ENCODE measurements around the gene FBXW8.
"Not testable (repeated sequence)": the region's sequence is repeated elsewhere in the genome, so short reads cannot be mapped to it uniquely, and the experiment has no call there.

Gene FBXW8

DNA sequence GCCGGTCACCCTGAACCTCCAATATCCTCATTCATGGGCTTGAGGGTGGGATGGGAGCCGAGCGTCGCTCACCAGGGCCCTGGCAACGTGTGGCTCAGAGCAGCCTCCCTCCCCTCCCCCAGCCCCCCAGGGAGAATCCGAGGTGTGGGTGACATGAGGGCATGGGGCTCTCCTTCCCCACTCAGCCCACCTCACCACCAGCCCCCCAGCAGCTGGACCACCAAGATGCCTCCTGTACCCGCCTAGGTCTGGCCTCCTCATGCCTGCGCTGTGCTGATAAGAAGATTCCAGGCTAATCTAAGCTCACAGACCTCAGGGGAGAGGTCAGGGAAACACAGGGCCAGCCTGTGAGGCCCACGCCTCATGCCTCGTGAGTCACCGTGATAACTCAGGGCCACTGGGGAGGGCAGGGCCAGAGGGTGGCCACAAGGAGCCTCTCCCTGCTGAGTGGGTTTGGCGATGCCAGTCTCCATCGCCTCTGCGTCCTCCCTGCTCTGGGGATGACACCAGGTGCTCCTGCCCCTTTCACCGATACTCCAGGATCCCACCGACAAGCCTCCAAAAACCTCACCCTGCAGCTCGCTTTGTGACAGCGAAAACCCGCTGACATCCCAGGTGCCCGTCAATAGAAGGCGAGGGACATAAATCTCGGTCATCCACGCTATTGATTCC lies 131.6 kb downstream of the FBXW8 start:
- no peak for DNase-seq

GRCh38 chr12:117042862-117043261 lies 132.1 kb downstream of the FBXW8 start:
- no peak for DNase-seq

DNA sequence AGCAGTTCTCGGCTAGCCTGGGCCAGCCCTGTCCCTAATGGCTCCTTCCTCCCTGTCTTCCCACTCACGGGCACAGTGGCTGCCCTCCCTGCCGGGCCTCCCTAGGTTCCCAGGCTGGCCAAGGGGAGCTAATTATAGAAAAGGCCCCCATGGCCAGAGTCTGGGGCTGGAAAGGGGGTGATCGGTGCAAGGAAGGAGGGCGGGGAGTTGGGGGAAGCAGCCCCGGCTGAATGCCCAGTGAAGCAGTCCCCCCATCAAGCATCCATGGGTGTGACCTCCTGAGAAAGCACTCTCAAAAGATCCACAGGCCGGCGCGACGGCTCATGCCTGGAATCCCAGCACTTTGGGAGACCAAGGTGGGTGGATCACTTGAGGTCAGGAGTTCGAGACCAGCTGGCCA lies 133.6 kb downstream of the FBXW8 start:
- no peak for DNase-seq

GRCh38 chr12:117044790-117045159 lies 134.0 kb downstream of the FBXW8 start:
- DNase-seq: peak; percentile 70

GRCh38 chr12:117045160-117046010 lies 134.6 kb downstream of the FBXW8 start:
- peak; percentile 82 for DNase-seq

- peak; percentile 12 for DNase-seq
These were observed 135.2 kb downstream of the FBXW8 start for GRCh38 chr12:117046011-117046369.

DNA sequence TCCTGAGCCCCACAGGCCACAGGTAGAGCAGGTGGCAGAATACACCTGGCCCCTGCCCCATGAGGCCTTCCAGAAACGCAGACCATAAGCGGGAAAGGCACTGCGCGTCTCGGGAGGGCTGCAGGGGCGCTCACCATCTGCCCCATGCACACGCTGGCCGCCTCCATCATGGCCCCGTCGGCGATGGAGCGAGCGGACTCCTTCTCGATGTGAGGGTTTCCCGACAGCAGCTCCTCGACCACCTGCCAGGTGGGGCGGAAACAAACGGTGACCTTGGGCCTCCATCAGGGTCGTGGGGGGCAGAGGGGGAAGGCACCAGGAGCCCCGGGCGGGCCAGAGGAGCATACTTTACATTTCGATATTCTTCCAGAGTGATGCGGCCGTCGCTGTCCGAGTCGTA lies 135.7 kb downstream of the FBXW8 start:
- no peak for DNase-seq

DNA sequence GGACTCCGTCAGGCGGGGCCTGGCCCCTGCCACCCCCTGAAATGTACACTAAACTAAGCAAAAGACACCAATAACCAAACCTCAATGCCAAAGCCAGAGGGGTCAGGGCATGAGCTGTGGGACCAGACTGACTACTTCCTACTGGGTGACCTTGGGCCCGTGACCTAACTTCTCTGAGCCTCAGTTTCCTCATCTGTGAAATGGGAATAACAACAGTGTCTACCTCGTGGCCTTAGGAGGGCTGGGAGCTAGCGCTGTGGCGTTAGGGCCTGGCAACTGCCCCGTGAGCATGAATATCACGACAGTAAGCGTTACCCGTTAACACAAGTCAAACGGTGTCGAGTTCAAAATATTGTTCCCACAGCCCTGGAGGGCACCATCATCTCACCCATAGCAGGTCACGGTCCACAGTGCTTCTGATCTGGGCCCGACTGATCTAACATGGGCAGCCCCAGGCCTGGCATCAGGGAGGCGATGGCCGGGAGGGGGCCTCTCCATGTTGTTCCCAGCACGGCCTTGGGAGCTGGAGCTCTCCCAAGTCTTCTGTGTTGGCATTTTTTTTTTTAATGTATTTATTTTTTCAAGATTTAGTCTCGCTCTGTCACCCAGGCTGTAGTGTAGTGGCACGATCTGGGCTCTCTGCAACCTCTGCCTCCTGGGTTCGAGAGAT lies 136.2 kb downstream of the FBXW8 start:
- no peak for DNase-seq

DNA sequence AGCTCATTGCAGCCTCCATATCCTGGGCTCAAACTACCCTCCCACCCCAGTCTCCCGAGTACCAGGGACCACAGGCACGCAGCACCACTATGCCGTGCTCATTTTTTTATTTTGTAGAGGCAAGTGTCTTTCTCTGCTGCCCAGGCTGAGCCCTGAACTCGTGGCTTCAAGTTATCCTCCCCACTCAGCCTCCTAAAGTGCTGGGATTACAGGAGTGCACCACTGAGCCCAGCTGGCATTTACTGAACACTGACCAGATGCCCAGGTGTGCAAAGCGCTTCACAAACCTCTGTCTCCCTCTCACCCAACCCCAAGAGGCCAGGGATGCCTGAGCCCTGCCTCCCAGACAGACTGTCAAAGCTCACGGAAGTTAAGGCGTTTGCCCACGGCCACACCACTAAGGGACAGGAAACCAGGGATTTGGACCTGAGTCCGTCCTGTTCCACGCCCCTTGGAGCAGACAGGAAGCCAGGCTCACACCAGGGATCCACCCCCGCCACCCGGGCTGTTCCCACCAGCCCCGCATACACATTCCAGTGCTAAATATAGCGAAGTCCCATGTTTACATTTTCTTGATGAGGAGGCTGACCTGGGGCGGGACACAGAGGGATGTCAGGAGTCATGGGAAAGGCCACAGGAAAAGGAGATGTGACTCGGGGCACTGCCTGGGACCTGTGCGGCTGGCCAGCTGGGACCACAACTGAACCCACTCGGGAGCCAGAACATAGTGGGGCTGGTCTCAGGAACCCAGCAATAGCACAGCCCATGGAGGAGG lies 137.2 kb downstream of the FBXW8 start:
- DNase-seq: no peak

- DNase-seq: no peak
These were observed 137.8 kb downstream of the FBXW8 start for GRCh38 chr12:117048585-117048904.

GRCh38 chr12:117049295-117049694 lies 138.5 kb downstream of the FBXW8 start:
- DNase-seq: no peak

DNA sequence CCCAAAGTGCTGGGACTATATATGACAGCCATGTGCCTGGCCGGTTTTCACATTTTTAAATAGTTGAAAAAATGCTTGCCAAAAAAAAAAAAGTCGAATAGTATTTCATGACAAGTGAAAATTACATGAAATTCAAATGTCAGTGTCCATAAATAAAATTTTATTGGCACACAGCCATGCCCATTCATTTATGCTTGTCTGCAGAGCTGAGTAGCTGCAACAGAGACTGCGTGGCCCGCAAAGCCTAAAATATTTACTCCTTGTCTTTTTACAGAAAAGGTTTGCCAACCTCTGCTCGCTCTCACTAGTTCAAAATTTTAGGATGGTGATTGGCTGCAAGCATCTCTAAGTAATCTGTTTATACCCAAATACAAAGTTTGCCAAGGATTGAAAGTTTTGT lies 139.3 kb downstream of the FBXW8 start:
- no peak for DNase-seq

DNA sequence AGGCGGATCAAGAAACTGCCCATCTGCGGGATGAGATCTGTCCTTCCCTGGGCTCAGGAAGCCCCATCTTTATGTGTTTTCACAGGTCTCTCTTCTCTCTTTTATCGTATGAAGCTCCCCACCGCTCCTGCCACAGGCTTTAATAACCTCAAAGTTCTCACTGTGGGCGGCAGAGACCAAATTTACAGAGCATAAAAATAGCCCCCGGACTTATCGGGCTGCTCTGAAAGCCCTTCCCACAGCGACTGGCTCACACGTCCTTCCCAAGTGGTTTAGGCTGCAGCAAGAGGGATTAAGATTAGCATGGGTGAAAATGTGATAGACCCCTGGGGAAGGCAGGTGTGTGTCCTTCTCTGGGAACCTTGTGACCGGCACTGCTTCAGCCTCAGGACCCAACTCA lies 140.6 kb downstream of the FBXW8 start:
- no peak for DNase-seq

GRCh38 chr12:117052386-117053049 lies 141.8 kb downstream of the FBXW8 start:
- DNase-seq: no peak

DNA sequence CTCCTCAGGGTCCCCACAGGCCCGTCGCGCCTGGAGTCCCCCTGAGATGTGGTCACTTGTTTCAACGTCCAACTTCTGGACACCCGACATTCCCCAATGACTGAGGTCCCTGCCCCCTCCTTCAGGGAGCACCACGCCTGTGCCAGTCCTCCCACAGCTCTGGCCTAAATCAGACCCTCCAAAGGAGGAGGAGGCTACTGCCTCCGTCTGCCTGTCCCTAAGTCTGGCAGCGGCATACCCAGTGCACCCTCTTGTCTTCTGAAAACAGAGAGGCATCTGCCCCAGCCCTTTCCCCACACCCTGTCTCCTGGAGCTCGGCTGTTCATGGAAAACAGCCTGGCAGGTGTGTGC lies 142.3 kb downstream of the FBXW8 start:
- no peak for DNase-seq

DNA sequence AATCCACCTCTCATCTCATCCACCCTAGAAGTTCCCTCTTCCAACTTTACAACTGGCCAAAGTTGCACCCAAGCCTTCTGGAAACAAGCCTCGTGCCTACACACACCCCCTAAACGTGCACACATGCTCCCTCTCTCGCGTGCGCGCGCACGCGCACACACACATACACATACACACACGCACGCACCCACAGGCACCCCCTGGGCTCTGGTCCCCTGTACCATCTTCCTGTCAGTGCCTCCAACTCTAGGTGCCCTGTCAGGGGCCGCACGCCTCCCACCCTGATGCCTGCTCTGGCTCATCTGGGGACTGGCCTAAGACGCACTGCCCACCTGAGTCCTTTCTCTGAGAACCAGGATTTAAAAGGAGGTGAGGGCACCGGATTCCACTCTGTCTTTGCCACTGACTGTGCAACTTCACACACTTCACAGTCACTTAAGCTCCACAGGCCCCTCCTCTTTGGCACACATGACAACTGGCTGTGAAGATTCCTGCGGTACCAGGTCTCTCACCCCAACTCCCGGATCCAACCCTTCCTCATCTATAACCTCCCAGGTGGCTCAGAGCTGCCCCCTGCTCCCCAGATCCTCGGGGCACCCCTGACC lies 142.9 kb downstream of the FBXW8 start:
- DNase-seq: no peak

GRCh38 chr12:117054279-117054678 lies 143.5 kb downstream of the FBXW8 start:
- DNase-seq: no peak

DNA sequence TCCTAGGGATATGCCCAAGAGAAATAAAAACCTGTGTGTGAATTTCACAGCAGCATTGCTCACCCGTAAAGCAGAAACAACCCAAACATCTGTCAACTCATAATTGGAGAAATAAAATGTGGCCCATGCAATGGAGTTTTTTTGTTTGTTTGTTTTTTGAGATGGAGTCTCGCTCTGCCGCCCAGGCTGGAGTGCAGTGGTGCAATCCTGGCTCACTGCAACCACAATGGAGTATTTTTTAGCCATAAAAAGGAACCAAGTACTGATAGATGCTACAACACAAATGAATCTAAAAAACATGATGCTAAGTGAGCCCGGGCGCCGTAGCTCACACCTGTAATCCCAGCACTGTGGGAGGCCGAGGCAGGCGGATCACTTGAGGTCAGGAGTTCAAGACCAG lies 146.9 kb downstream of the FBXW8 start:
- DNase-seq: not testable (repeated sequence)

GRCh38 chr12:117058442-117059072 lies 147.8 kb downstream of the FBXW8 start:
- no peak for DNase-seq

- DNase-seq: no peak
These were observed 148.4 kb downstream of the FBXW8 start for GRCh38 chr12:117059156-117059555.

DNA sequence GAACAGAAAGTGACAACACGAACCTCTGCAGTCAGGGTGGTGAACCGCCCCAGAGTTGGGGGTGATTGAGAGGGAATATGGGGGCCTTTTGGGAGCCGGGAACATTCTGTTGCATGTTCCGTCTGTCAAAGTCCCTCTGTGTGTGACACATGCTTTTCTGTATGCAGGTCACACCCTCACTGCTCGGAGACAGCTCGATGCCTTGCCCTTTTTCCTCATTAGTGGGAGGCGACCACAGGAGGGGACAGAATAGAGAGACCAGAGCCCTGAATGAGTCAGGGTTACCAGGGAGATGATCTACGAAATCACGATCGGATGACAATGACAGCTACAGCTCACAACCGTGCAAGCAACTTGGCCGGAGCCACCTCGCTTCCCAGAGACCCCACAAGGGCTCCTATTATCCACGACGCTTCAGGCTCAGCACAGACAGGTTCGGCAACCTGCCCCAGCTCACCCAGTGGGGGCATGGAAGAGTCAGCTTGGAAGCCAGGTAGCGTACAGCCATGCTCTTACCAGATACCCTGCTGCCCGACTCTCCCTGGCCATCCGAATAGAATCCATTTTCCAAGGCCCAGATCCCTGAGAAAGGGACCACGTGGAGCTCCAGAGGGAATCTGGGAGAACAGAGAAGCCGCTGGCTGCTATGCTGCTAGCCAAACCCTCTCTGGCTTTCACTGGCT lies 149.6 kb downstream of the FBXW8 start:
- DNase-seq: no peak

Data from NCI-H146 (cell line).